MV-4-11 (cell line): ENCODE data around the gene NLRC5.
A peak's percentile ranks its signal among the peaks of the same experiment; 100 is the strongest.
"Not testable (repeated sequence)": the region's sequence is repeated elsewhere in the genome, so short reads cannot be mapped to it uniquely, and the experiment has no call there.

Source experiments
- DNase-seq: peaks from one replicate; lab custom pipeline; 2025; lab: John Stamatoyannopoulos, UW

Gene NLRC5

DNA sequence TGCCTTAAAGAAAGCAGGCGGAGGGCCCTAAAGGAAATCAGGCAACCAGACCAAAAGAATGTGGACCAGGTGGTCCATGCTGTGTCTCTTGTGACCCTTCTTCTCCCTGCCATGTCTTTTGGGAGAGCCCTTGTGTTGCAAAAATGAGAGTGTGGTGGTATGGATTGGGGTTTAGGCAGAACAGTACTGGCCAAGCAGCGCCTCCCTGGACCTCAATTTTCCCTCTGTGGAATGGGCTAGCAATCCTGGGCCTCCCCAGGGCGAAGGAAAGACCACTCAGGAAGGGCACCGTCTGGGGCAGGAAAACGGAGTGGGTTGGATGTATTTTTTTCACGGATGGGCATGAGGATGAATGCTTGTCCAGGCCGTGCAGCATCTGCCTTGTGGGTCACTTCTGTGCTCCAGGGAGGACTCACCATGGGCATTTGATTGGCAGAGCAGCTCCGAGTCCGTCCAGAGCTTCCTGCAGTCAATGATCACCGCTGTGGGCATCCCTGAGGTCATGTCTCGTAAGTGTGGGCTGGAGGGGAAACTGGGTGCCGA lies 7.6 kb upstream of the NLRC5 start:
- no peak for DNase-seq

DNA sequence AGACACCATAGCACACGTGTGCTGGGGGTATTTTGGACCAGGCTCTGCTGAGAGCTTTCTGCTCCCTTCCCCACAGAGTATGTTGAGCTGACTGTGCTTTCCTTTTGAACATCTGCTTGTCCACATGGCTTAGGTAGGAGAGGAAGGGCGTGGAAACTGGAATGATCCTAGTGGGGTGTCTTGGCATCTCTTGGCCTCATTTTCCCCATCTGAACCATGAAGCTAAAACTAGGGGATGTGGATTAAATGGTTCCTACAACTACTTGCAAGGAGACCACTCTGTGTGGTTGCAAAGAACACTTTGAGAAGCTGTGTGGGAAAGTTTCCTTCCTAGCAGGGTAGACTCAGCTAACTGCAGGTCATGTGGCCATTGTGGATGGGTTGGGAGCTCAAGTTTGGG lies 6.7 kb upstream of the NLRC5 start:
- no peak for DNase-seq

DNA sequence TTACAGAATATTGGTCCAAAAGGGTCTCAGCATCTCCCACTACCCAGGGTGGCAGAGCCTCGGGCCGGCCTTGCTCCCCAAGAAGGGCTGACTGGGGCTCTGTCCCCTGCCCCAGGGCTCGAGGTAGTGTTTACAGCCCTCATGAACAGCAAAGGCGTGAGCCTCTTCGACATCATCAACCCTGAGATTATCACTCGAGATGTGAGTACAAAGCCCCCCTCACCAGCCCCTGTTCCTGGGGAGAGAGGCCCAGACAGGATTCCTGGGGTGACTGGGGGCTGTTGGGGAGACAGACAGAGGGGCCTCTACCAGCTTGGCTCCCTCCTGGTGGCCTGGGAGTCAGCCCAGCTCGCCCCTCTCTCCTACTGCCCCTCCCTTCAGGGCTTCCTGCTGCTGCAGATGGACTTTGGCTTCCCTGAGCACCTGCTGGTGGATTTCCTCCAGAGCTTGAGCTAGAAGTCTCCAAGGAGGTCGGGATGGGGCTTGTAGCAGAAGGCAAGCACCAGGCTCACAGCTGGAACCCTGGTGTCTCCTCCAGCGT lies 6.1 kb upstream of the NLRC5 start:
- DNase-seq = no peak

DNA sequence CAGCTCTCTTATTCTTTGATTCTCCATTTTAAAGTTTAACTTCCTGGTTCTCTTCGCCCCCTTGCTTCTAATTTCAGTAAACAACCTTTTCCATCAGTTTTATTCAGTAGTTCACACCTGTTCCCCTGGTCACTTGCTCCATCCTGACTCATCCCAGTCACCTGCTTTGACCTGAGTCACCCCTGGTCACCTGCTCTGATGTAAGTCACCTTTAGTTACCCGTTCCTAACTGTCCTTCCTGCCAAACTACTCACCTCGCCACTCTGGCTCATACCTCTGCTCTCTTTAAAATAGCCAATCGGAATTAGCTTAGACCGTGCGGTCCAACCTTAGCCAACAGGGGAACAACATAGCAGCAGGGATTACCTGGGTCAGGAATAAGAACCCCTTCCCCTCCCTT lies 4.7 kb upstream of the NLRC5 start:
- no peak for DNase-seq

DNA sequence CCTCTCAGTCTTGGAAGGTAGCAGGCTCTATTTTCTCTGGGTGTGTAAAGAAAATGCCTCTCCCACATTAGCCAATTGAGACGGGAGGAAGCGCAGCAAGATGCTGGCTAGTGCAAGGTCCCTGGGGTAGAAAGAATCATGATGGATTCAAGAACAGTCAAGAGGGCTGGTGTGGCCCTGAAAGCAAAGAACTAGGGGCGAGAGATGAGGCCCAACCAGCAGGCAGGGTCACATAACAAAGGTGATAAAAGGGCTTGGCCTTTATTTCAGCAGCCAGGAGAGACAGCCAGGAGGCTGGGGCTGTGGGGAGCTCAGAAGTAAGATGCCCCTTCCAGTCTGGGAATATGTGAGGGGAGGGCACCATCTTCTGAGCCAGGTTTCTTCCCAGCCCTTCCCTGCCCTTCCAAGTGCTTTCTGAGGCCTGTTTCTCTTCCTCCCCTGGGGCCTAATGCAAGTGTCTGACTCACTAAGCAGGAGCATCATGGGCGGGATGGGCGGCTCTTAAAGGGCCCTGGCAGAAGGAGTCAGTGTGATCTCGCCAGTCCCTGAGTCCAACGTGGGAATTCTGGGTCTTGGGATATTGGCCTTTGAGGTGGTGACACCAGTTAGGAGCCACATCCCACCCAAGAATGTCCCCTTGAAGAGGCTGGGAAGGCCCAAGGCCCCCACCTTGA lies 3.9 kb upstream of the NLRC5 start:
- peak; percentile 67 for DNase-seq

DNA sequence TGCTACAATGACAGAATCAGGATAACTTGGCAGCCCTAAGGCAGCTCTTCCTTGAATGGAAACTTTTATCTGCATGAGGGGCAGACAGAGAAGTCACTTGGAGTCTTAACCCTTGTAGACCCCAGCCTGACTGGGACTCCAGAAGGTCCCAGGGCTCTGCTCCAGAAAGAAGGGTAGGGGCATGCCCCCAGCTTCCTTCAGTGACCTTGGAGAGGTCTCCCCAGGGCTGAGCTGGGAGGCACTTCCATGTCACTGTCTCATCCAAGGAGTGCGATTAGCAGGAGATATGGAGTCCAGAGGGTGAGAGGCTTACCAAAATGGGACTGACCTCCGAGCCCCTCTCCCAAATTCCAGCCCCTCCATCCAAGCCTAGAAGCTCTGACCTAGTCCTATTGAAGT lies 3.4 kb upstream of the NLRC5 start:
- DNase-seq = no peak

- no peak for DNase-seq
Observed at GRCh38 chr16:56986361-56986760, 3.0 kb upstream of the NLRC5 start.

GRCh38 chr16:56986908-56987307 lies 2.4 kb upstream of the NLRC5 start:
- not testable (repeated sequence) for DNase-seq

- DNase-seq = no peak
Observed at GRCh38 chr16:56987692-56988091, 1.7 kb upstream of the NLRC5 start.

DNA sequence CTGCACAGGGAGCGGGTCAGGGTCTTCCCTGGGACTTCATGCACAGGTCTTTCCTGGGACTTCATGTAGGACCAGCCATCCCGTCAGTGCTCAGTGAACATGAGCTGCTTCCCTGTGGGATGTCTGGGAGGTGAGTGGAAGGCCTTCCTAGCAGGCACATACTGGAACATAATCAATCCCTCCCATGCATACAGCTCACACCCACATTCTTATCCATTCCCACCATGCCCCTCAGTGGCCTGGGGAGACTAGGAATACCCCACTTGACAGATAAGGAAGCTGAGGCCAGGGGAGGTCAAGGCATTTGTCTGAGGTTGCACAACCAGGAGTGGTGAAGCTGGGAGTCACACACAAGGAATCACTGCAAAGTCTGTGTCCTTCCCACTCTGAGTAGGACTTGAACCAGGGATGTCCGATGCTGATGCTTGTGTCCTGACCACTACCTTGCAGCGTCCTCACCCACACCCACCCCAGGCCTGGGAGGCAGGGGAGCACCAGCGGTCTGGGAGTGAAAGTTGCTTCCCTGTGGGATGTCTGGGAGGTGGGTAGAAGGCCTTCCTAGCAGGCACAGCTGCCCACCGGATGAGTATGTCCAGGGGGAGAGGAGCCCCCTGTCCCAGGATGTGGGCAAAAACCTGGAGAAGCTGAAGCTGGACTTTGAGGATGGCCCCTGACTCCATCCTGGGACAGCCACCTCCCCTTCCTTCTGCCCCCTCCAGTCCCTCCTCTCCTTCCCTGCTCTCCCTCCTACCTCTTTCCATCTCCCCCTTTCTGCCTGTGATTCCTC lies 1.0 kb upstream of the NLRC5 start:
- no peak for DNase-seq

GRCh38 chr16:56989988-56990387 lies 631 bp downstream of the NLRC5 start:
- DNase-seq = no peak

- no peak for DNase-seq
Observed at GRCh38 chr16:56990407-56991286, 1.3 kb downstream of the NLRC5 start.

DNA sequence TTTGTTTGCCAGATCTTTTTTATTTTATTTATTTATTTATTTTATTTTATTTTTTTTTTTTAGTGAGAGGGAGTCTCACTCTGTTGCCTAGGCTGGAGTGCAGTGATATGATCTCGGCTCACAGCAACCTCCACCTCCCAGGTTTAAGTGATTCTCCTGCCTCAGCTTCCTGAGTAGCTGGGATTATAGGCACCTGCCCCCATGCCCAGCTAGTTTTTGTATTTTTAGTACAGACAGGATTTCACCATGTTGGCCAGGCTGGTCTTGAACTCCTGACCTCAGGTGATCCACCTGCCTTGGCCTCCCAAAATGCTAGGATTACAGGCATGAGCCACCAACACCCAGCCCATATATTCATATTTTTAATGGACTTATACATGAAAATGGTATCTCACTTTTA lies 3.1 kb downstream of the NLRC5 start:
- not testable (repeated sequence) for DNase-seq

DNA sequence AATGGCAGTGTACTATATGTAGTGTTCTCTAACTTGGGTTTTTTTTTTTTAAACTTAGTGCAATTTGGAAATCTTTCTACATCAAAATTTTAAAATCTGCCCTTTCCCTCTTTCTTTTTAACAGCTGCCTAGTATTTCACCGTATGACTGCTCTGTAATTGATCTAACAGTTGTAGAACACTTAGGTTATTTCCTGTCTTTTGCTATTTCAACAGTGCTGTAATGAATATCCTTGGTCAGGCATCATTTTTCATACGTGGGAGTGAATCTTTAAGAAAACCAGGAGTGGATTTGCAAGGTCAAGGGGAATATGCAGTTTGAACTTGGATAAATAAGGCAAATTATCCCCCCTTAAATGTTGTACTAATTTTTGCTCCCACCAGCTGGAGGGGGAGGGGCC lies 3.8 kb downstream of the NLRC5 start:
- DNase-seq = peak; percentile 30

- DNase-seq = no peak
Observed at GRCh38 chr16:56994311-56994710, 5.0 kb downstream of the NLRC5 start.

GRCh38 chr16:56995136-56995805 lies 5.9 kb downstream of the NLRC5 start:
- DNase-seq = no peak

- DNase-seq = no peak
Observed at GRCh38 chr16:56997264-56997663, 7.9 kb downstream of the NLRC5 start.

DNA sequence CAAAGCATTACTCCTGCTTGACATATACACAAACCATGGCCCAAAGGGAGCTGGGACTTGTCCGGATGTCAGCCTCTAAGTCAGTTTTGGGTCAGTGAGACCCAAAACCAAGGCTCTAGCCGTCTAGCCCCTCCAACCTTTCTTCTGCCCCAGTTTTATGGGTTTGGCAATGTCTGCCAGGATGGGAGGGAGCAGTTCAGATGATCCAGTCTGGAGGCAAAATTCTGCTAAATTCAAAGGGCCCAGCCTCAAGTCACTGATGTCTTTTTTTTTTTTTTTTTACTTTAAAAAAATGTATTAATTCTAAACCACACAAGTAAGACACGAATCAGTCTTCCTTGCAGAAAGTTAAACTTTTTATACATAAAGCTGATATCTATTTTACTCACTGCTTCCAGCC lies 8.6 kb downstream of the NLRC5 start:
- DNase-seq = no peak

DNA sequence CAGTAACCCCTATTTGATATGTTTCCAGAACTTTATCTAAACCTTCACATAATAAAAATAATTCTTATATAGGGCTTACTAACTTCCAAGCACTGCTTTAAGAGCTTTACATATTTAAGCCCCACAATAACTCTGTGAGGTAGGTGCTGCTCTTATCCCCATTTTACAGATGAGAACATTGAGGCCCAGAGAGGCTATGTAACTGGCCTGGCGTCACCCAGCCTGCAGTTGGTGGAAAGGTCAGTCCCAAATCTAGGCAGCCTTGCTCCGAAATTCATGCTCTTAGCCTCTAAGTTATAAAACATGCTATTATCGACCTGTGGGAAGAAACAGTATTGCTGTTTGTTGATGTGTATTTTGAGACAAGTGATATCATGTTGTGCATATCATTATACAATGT lies 9.0 kb downstream of the NLRC5 start:
- DNase-seq = no peak

GRCh38 chr16:56998861-56999260 lies 9.5 kb downstream of the NLRC5 start:
- no peak for DNase-seq

- DNase-seq = no peak
Observed at GRCh38 chr16:56999409-57000270, 10.3 kb downstream of the NLRC5 start.
